Measurements from ENCODE around the gene SLC1A1. TPM values are rescaled to one million over a fixed set of nuclear protein-coding genes. Genes with fewer than 3 reads are reported as not detected.

Gene SLC1A1
- total and polyA plus RNA-seq, 4 donors: 5.1 to 13.8 (median 5.4) TPM

DNA sequence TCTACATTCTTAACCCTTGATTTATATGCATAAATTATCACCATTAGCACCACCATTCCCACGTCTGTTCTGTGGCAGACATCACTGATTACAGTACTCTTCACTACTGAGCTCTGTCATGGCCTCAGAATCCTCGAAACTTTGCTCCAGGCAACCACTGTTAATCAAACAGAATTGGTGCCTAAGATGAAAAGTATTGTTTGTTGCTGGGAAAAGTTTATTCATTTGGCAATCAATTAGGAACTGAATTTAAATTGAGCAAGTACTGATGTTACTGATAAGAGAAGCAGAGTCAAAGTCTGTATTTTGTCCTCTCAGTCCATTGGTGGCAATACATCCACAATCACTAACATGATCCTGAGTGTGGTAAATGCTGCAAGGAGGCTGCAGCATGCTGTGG is 12.8 kb downstream of the SLC1A1 start:
- WGBS, 2 donors: 82 to 85% methylated on average over 2 of the region's 2 CpGs
- no peak for DNase-seq
- TF ChIP-seq, protein P1, sequence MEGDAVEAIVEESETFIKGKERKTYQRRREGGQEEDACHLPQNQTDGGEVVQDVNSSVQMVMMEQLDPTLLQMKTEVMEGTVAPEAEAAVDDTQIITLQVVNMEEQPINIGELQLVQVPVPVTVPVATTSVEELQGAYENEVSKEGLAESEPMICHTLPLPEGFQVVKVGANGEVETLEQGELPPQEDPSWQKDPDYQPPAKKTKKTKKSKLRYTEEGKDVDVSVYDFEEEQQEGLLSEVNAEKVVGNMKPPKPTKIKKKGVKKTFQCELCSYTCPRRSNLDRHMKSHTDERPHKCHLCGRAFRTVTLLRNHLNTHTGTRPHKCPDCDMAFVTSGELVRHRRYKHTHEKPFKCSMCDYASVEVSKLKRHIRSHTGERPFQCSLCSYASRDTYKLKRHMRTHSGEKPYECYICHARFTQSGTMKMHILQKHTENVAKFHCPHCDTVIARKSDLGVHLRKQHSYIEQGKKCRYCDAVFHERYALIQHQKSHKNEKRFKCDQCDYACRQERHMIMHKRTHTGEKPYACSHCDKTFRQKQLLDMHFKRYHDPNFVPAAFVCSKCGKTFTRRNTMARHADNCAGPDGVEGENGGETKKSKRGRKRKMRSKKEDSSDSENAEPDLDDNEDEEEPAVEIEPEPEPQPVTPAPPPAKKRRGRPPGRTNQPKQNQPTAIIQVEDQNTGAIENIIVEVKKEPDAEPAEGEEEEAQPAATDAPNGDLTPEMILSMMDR (IDR thresholded peaks at IDR 0.05; ENCODE audit: control extremely low read depth, extremely low read depth): no peak

DNA sequence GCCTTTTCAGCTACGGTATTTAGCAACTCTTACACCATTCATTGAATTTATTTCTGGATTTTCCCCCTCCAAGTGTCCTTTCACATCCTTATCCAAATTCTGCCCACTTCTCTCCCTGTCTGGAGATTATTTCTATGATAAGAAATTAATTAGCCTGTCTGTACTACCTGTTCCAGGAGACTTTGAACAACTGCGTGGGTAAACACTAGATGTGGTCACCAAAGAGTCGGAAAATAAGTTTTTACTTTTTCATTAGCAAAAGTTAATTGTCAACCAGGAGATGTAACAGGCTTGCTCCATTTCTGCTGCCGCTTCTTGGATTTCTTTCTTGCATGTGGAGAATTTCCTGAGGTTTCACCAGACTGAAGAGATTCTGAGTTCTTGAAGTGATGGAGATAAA is 14.0 kb downstream of the SLC1A1 start:
- WGBS, 2 donors: 82 to 85% methylated on average over 4 of the region's 4 CpGs
- no peak overlapping the region for H3K4me3 ChIP-seq
- no peaks in the 10 kb centered on the region for H3K27me3 ChIP-seq (ENCODE audit: control insufficient read depth in 3 of 3, insufficient read depth in 3 of 3, low read length in 2 of 3)
- peaks cover 0 to 2% (median 0%) of the 10 kb centered on the region in 5 donors for H3K4me1 ChIP-seq (ENCODE audit: control insufficient read depth in 5 of 5, insufficient read depth in 5 of 5, low read length in 5 of 5)
- TF ChIP-seq, protein P1 (IDR thresholded peaks at IDR 0.05; ENCODE audit: control extremely low read depth, extremely low read depth): no peak
- ATAC-seq (ENCODE audit: insufficient read depth, low FRiP score) (no peak), DNase-seq (no peak)
- H3K36me3 ChIP-seq (ENCODE audit: control insufficient read depth in 4 of 4, insufficient read depth in 4 of 4, low read length in 4 of 4): no peaks in the 10 kb centered on the region
- H3K9me3 ChIP-seq (ENCODE audit: control insufficient read depth in 4 of 4, insufficient read depth in 3 of 4, low read length in 3 of 4): no peaks in the 10 kb centered on the region
- no peak overlapping the region for H3K27ac ChIP-seq (ENCODE audit: low read depth in 1 of 2, low read length in 1 of 2)
- H3K9ac ChIP-seq (ENCODE audit: insufficient read depth in 1 of 2, low read length in 2 of 2): no peak overlapping the region

More for the DNA sequence above, 12.8 kb downstream of the SLC1A1 start:
- Histone ChIP-seq H3K27ac (ENCODE audit: low read depth in 1 of 2, low read length in 1 of 2) (no peak overlapping the region), H3K4me3 (no peak overlapping the region), H3K9ac (ENCODE audit: insufficient read depth in 1 of 2, low read length in 2 of 2) (no peak overlapping the region), H3K4me1 (ENCODE audit: control insufficient read depth in 5 of 5, insufficient read depth in 5 of 5, low read length in 5 of 5) (peaks cover 0 to 2% (median 0%) of the 10 kb centered on the region in 5 donors), H3K27me3 (ENCODE audit: control insufficient read depth in 3 of 3, insufficient read depth in 3 of 3, low read length in 2 of 3) (no peaks in the 10 kb centered on the region), H3K36me3 (ENCODE audit: control insufficient read depth in 4 of 4, insufficient read depth in 4 of 4, low read length in 4 of 4) (no peaks in the 10 kb centered on the region), H3K9me3 (ENCODE audit: control insufficient read depth in 4 of 4, insufficient read depth in 3 of 4, low read length in 3 of 4) (no peaks in the 10 kb centered on the region)
- ATAC-seq (ENCODE audit: insufficient read depth, low FRiP score): no peak

DNA sequence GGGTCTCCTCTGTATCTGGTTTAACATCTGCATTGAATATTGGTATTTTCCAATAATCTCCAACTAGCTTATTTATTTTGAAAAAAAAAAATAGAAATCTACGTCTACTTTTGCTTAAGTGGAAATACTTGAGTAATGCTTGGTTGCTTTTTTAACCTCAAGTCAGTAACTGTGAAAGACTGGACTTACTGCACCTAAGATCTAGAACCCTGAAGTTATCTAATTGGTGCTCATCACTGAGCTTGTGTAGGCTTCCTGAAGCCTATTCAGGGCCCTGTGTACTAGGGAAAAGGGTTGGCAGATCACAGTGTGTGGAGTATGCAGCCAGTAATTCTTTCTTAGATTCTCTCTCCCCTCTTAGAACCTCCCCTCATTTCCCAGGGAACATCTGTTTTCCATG is 16.2 kb downstream of the SLC1A1 start:
- H3K27ac ChIP-seq (ENCODE audit: low read depth in 1 of 2, low read length in 1 of 2): no peak overlapping the region
- H3K27me3 ChIP-seq (ENCODE audit: control insufficient read depth in 3 of 3, insufficient read depth in 3 of 3, low read length in 2 of 3): no peaks in the 10 kb centered on the region
- ATAC-seq (ENCODE audit: insufficient read depth, low FRiP score) (no peak), DNase-seq (no peak)
- H3K4me3 ChIP-seq: no peak overlapping the region
- no peaks in the 10 kb centered on the region for H3K36me3 ChIP-seq (ENCODE audit: control insufficient read depth in 4 of 4, insufficient read depth in 4 of 4, low read length in 4 of 4)
- 77 to 83% methylated on average over 1 of the region's 1 CpG for WGBS, 2 donors
- H3K9me3 ChIP-seq (ENCODE audit: control insufficient read depth in 4 of 4, insufficient read depth in 3 of 4, low read length in 3 of 4): no peaks in the 10 kb centered on the region
- TF ChIP-seq, protein P1 (IDR thresholded peaks at IDR 0.05; ENCODE audit: control extremely low read depth, extremely low read depth): no peak
- peaks cover 0 to 2% (median 0%) of the 10 kb centered on the region in 5 donors for H3K4me1 ChIP-seq (ENCODE audit: control insufficient read depth in 5 of 5, insufficient read depth in 5 of 5, low read length in 5 of 5)
- H3K9ac ChIP-seq (ENCODE audit: insufficient read depth in 1 of 2, low read length in 2 of 2): no peak overlapping the region
